ENCODE data around the gene COL12A1.

COL12A1 gene

DNA sequence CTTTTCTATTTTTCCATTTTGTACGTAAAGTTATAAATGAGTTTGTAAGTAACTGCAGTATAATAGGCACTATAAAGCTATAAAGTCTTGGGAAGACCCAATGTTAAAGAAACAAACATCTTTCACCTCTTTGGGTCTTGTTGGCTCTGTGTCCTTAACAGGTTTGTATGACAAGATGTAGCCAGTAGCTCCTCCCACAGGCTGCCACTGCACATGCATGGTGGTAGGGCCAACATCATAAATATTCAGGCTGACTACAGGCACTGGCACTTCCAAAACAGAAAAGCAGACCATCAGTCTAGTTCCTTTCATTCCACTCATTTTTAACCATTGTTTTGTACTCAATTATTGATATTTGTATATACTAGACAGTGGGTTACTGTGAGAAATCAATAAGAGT is 59.9 kb downstream of the COL12A1 start:
- H3K27ac Mint-ChIP-seq = no peak overlapping the region
- peaks cover 18% of the 10 kb centered on the region for H3K27me3 Mint-ChIP-seq
- no peak overlapping the region for H3K4me3 Mint-ChIP-seq
- peaks cover 17% of the 10 kb centered on the region for H3K4me1 Mint-ChIP-seq
- DNase-seq (no peak), ATAC-seq (no peak)
- peaks cover 9 to 17% of the 10 kb centered on the region in 2 donors for H3K9me3 Mint-ChIP-seq

DNA sequence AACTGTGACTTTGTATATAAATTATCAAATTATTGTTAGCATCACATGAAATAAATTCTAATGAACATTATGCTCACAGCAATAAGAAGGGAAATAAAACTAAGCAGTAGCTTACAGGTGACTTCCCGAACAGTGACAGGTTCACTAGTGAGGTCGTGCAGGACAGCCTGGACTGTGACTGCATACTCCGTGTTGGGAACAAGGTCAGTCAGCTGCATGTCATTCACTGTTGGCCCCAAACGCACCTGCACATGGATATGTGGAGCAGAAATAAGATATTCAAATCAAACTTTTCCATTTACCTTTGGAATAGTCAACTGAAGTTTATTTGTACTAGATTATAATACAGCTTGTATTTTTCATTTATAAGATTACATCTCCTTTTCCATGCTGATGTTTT is 60.6 kb downstream of the COL12A1 start:
- ATAC-seq (no peak), DNase-seq (no peak)
- Mint-ChIP-seq H3K9me3 (peaks cover 9 to 17% of the 10 kb centered on the region in 2 donors), H3K4me3 (no peak overlapping the region), H3K27me3 (peaks cover 18% of the 10 kb centered on the region), H3K4me1 (peaks cover 17% of the 10 kb centered on the region), H3K27ac (no peak overlapping the region)

DNA sequence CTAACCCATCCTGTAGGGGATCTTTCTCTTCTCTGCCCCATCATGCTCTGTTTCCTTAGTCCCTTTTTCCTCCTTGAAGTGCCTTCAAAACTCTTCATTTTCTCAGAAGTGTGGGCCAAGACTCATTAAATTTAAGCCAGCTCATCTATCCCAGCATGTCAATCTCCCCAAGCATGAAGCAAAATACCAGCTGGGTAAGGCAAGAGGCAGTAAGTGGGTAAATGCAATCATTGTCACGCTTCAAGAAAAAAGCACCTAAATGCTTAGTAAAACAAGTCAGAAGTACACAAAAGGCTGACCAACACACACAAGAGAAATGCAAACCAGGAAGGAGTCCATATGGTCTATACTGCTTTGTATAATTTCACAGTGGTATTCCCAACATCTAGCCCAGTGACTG is 61.5 kb downstream of the COL12A1 start:
- Mint-ChIP-seq H3K4me3 (no peak overlapping the region), H3K27me3 (peaks cover 15% of the 10 kb centered on the region), H3K9me3 (peaks cover 8 to 16% of the 10 kb centered on the region in 2 donors), H3K27ac (no peak overlapping the region), H3K4me1 (peaks cover 16% of the 10 kb centered on the region)
- DNase-seq (no peak), ATAC-seq (no peak)

DNA sequence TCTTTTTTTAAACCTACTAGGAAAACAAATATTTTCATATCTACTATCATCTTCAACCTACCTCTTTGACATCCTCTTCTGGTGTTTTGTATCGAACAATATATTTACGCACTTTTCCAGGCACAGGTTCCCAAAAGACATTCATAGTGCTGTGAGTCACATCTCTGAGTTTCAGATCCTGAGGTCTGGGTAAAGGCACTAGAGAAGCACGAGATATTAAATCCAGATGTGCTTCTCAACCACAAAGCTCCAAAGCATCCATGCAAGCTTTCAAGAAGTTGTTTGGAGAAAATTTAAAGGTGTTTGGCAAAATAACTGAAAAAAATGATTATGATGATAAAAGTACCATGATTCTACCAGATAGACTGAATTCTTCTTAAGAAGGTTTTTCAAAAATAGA is 62.7 kb downstream of the COL12A1 start:
- Mint-ChIP-seq H3K27ac (no peak overlapping the region), H3K4me3 (no peak overlapping the region), H3K4me1 (peaks cover 4% of the 10 kb centered on the region), H3K27me3 (peaks cover 3% of the 10 kb centered on the region), H3K9me3 (peaks cover 0 to 4% of the 10 kb centered on the region in 2 donors)
- ATAC-seq (no peak), DNase-seq (no peak)

DNA sequence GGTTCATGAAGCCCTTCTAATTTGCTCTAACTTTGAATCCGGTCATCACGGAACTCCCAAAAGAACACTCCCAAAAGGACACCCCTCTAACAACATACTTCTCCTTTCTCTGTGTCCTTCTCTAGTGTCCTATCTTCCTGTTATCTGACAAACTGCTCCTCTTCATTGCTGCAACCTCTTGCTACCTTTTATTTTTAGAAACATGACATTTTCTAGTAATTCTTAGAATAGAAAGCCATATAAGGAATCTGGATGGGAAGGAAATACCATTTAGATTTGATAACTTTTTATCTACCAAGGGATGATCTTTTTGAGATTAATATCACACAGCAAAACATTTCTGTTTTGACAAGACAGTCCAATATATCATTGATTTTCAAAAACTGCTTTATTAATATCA is 63.1 kb downstream of the COL12A1 start:
- Mint-ChIP-seq H3K27ac (no peak overlapping the region), H3K4me1 (no peaks in the 10 kb centered on the region), H3K9me3 (no peaks in the 10 kb centered on the region), H3K27me3 (no peaks in the 10 kb centered on the region), H3K4me3 (no peak overlapping the region)
- DNase-seq = no peak
- no peak for ATAC-seq

DNA sequence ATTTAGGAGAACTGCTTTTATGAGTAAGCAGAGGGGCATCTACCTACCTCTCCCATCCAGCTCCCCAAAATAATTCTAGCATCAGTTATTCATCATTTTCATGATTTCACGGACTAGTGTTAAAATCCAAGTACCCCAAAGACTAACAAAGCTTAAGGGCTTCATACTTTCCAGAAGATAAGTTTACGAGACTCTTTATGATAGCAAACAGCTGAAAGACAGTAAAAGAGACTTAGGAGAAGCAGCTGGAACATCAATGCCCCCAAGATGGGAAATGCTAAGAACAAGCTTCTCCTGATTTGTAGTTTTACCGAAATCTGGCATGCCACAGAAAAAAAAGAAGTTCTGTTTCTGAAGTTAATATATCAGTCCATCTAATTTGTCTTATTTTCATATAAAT is 70.0 kb downstream of the COL12A1 start:
- H3K9me3 Mint-ChIP-seq = no peaks in the 10 kb centered on the region
- H3K27me3 Mint-ChIP-seq = no peaks in the 10 kb centered on the region
- no peak overlapping the region for H3K27ac Mint-ChIP-seq
- H3K4me3 Mint-ChIP-seq = no peak overlapping the region
- ATAC-seq (no peak), DNase-seq (no peak)
- H3K4me1 Mint-ChIP-seq = no peaks in the 10 kb centered on the region

DNA sequence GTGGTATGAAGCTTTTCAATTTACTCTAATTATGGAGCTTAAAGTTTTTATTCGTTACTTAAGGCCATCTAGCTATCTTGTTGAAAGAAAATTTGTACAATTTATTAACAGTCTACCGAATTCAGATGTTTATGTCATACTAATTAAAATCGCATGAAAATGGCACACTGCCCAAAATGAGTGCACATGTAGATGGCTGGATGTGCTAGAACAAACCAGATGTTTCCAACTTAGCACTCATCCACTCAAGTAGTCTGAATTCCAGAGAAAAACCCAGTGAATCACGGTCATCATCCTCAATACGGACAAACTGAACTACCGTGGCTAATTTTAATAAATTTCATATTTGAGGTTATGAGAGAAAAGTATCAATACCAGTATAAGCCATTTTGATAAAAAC is 70.4 kb downstream of the COL12A1 start:
- Mint-ChIP-seq H3K4me1 (no peaks in the 10 kb centered on the region), H3K27ac (no peak overlapping the region), H3K27me3 (no peaks in the 10 kb centered on the region), H3K4me3 (no peak overlapping the region), H3K9me3 (no peaks in the 10 kb centered on the region)
- no peak for ATAC-seq
- no peak for DNase-seq

DNA sequence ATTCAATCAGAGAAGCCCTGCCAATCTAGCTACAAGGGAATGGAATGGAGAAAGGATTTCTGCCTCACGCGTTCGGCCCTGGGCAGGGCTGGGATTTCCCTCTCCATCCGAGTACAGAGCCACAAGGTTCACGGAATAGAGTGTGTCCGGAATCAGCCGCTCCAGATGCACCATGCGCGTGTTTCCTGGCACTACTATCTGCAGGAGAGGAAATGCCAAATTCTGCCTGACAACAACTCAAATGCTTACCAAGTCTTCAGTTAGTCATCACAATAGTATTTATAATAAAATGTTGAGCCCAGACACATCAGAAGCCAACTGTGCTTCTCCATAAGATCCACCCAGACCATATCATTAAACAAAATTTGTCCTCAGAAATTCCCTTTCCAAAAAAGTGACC is 75.1 kb downstream of the COL12A1 start:
- no peak overlapping the region for H3K27ac Mint-ChIP-seq
- no peaks in the 10 kb centered on the region for H3K4me1 Mint-ChIP-seq
- H3K27me3 Mint-ChIP-seq = peaks cover 11% of the 10 kb centered on the region
- ATAC-seq = no peak
- no peaks in the 10 kb centered on the region for H3K9me3 Mint-ChIP-seq
- H3K4me3 Mint-ChIP-seq = no peak overlapping the region
- no peak for DNase-seq

DNA sequence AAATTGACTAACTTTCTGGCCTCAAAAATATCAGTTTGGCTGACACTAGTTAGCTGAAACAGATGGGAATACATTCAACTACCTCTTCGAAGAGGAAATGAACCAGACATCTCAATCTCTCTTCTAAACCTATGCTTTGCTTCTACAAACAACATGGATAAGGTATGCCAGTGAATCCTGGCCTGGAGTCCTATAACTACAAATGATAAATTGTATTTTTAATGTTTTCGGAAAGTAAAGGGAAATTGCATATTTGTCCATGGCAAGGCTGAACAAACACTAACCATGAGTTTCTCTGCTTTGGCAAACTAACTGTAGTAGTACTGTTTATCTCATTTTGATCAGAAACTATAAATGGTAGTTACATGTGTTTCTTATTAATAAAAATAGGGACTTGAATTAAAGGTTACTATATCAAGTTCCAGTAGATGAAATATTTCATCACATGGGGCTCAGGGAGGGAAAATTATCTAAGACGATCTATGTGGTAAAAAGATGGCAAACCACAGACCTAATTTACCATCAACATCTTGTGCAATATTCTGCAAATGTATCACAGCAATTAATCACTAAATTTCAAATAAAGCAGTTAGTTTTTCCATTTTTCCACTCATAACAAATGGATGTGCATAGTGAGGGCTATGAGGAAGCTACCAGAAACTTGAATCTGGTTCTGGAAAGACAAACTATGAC is 76.8 kb downstream of the COL12A1 start:
- Mint-ChIP-seq H3K4me1 (no peaks in the 10 kb centered on the region), H3K27me3 (peaks cover 11% of the 10 kb centered on the region), H3K9me3 (no peaks in the 10 kb centered on the region), H3K27ac (no peak overlapping the region), H3K4me3 (no peak overlapping the region)
- ATAC-seq (no peak), DNase-seq (no peak)

DNA sequence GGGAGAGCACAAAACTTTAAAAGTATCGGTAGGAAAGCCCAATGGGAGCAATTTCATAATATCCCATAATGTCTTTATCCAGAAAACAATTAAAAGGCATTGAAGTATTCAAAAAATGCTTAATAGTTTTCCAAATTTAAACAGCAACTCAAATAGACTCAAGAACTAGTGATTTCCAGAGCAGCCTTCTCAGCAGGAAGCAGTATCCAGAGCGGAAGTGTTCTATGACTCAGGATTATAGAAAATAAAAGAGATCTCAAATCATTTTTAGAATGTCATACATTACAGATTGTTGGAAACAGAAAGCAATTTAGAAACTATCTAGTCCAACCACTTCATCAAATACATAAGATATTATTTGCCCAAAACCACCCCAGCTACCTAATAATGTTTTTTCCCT is 79.3 kb downstream of the COL12A1 start:
- Mint-ChIP-seq H3K27ac (no peak overlapping the region), H3K4me1 (no peaks in the 10 kb centered on the region), H3K9me3 (no peaks in the 10 kb centered on the region), H3K4me3 (no peak overlapping the region), H3K27me3 (peaks cover 11% of the 10 kb centered on the region)
- ATAC-seq = no peak
- DNase-seq = no peak

DNA sequence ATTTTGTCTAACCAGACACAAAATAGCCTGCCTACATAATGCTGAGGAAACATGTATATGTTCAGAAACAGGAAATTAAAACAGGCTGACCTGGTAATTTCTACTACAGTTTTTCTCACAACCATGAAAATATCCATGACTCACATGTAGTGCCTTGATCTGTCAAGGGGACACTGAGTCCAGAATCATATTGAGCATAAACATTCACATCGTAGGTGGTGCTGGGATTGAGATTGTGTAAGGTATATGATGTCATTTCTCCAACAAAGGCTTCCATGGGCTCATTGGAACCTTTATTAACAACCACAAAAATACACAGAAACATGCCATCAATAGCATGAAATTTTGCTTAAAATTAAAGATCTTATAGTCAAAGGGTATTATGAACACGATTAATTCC is 80.9 kb downstream of the COL12A1 start:
- H3K27ac Mint-ChIP-seq = no peak overlapping the region
- no peaks in the 10 kb centered on the region for H3K4me1 Mint-ChIP-seq
- no peak for ATAC-seq
- peaks cover 11% of the 10 kb centered on the region for H3K27me3 Mint-ChIP-seq
- no peak for DNase-seq
- H3K4me3 Mint-ChIP-seq = no peak overlapping the region
- H3K9me3 Mint-ChIP-seq = no peaks in the 10 kb centered on the region

DNA sequence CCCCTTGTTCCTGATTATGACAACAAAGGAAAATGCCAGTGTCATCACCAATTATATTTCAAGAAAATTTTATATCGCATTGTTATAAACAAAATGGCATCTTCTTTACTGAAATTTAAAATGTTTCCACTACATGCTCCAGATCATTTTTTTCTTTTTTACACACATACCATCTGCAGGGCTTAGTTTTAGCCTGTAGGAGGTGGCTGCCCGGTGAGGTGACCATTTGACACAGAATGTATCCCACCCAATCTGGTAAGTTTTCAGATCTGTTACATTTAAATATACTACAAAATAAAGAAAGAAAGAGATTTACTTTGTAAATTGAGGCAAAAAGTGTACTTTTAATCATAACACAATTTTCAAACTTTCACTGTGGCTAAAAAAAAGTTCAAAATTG is 81.8 kb downstream of the COL12A1 start:
- Mint-ChIP-seq H3K27ac (no peak overlapping the region), H3K4me1 (no peaks in the 10 kb centered on the region), H3K27me3 (peaks cover 11% of the 10 kb centered on the region), H3K4me3 (no peak overlapping the region), H3K9me3 (no peaks in the 10 kb centered on the region)
- ATAC-seq = no peak
- DNase-seq = no peak

DNA sequence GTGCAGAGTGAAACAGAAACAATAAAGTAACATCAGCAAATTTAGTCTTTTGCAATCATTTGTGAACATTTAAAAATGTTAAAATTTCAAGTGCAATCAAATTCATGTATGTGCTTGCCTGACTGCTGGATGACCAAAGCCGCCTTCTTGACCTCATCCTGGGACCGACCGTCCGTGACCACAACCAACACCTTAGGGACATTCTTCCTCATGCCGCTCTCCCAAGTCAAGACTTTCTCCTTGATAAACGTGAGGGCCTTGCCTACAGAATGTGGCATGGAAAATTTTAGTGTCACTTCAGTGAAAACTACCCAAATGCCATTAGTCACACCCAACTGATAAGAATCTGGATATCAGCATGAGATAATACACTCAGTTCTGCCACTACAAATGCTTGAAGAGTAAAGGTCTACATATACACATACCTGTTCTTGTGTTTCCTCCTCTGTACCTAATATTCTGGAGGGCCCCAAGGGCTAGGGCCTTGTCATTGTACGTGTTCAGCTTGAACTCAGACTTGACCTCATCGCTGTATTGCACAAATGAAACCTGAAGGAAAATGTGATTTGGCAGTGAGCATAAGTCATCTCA is 86.8 kb downstream of the COL12A1 start:
- no peaks in the 10 kb centered on the region for H3K9me3 Mint-ChIP-seq
- H3K27ac Mint-ChIP-seq = no peak overlapping the region
- DNase-seq (no peak), ATAC-seq (no peak)
- no peak overlapping the region for H3K4me3 Mint-ChIP-seq
- peaks cover 9% of the 10 kb centered on the region for H3K27me3 Mint-ChIP-seq
- no peaks in the 10 kb centered on the region for H3K4me1 Mint-ChIP-seq

DNA sequence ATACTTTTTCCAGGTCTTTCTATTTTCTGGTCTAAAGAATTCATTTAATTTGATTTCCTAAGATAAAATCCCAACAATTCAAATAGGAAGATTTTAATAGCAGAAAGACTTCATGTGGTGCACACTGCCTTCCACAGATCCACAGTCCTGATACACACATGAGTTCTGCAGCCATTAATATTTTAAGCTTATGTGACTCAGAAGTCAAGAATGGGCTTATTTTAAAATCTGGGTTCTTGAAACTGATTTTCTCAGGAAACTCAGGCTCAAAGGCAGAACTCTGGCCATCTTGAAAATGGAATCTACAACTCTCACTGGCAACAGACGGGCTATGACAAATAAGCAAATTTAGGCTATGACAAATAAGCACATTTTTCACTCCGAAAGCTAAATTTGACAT is 88.2 kb downstream of the COL12A1 start:
- H3K4me3 Mint-ChIP-seq = no peak overlapping the region
- no peak overlapping the region for H3K27ac Mint-ChIP-seq
- peaks cover 9% of the 10 kb centered on the region for H3K27me3 Mint-ChIP-seq
- no peaks in the 10 kb centered on the region for H3K9me3 Mint-ChIP-seq
- ATAC-seq (no peak), DNase-seq (no peak)
- H3K4me1 Mint-ChIP-seq = no peaks in the 10 kb centered on the region

DNA sequence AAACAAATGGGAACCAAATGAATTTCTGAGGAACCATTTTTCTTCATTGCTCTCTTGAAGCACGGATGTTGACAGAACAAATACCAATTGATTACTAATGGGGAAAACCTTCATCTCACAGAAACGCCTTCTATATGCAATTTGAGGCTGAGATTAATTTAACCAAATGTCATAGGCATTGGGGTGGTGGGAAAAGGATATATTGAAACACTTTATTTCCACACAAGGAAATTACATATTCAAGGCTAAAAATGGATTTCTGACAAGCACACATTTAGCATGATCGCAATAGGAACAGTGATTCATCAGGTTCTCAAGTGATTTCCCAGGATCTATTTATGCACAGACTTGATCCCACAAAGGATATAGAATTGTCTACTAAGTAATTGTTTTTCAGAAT is 88.9 kb downstream of the COL12A1 start:
- H3K9me3 Mint-ChIP-seq = no peaks in the 10 kb centered on the region
- no peak overlapping the region for H3K27ac Mint-ChIP-seq
- DNase-seq (no peak), ATAC-seq (no peak)
- no peaks in the 10 kb centered on the region for H3K4me1 Mint-ChIP-seq
- peaks cover 9% of the 10 kb centered on the region for H3K27me3 Mint-ChIP-seq
- H3K4me3 Mint-ChIP-seq = no peak overlapping the region

DNA sequence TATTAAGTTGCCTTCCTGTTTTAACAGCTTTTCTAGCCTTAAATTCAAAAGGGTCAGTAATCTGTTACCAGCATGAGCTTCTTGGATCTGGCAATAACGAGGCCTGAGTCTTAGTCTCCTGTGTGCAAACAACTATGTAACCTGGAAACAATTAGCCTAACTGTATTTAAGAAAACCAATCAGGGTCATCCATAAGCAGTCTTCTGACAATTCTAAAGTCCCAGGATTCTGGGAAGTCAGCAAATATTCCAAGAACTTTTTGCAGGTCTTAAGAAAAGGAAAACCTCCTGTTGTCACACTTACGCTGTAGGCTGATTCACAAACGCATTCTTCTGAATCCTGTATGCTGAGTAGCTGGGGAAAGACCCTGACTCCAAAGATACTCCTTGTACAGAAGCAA is 90.4 kb downstream of the COL12A1 start:
- peaks cover 17% of the 10 kb centered on the region for H3K27me3 Mint-ChIP-seq
- ATAC-seq (no peak), DNase-seq (no peak)
- H3K4me1 Mint-ChIP-seq = no peaks in the 10 kb centered on the region
- H3K9me3 Mint-ChIP-seq = no peaks in the 10 kb centered on the region
- H3K4me3 Mint-ChIP-seq = no peak overlapping the region
- no peak overlapping the region for H3K27ac Mint-ChIP-seq

DNA sequence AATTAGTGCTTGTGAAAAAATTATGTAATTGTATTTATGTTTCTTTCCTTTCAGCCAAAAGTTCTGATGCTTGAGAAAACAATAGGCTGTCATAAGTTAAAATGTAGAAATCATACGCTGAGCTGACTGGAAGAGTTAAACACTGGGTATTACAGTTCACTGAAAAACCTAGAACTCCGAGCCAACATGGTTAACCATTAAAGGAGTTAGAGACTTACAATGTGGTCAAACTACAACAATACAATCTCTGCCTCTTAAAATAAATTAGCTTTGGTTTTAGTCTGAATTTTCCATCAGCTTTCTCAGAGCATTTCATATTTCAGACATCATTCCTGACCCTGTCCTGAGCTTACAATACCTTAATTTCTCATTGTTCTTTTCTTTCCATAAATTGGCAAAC is 91.0 kb downstream of the COL12A1 start:
- Mint-ChIP-seq H3K27me3 (peaks cover 19% of the 10 kb centered on the region), H3K27ac (no peak overlapping the region), H3K4me1 (no peaks in the 10 kb centered on the region), H3K9me3 (no peaks in the 10 kb centered on the region), H3K4me3 (no peak overlapping the region)
- ATAC-seq = no peak
- DNase-seq = no peak
